COLO668 (cell line): ENCODE data around the gene LARGE1.

Experiments
- DNase-seq: peaks from one replicate; lab custom pipeline; 2025; ENCODE audit not compliant: unreplicated experiment; lab: John Stamatoyannopoulos, UW

Gene LARGE1

GRCh38 chr22:33781411-33781810, 138.9 kb downstream of the LARGE1 start:
- DNase-seq: no peak

GRCh38 chr22:33780531-33781136, 139.6 kb downstream of the LARGE1 start:
- DNase-seq: peak; percentile 28

GRCh38 chr22:33779243-33779642, 141.0 kb downstream of the LARGE1 start:
- DNase-seq: peak; percentile 11

- no peak for DNase-seq
Observed at GRCh38 chr22:33776491-33776890, 143.8 kb downstream of the LARGE1 start.

- DNase-seq: no peak
Observed at GRCh38 chr22:33774781-33775180, 145.5 kb downstream of the LARGE1 start.

GRCh38 chr22:33772745-33773144, 147.5 kb downstream of the LARGE1 start:
- DNase-seq: no peak

GRCh38 chr22:33771136-33771535, 149.1 kb downstream of the LARGE1 start:
- DNase-seq: no peak

- no peak for DNase-seq
Observed at GRCh38 chr22:33770723-33771122, 149.6 kb downstream of the LARGE1 start.

- DNase-seq: no peak
Observed at GRCh38 chr22:33766091-33766490, 154.2 kb downstream of the LARGE1 start.

- DNase-seq: no peak
Observed at GRCh38 chr22:33758961-33759360, 161.3 kb downstream of the LARGE1 start.

GRCh38 chr22:33757802-33758483, 162.3 kb downstream of the LARGE1 start:
- peak; percentile 34 for DNase-seq

- peak; percentile 34 for DNase-seq
Observed at GRCh38 chr22:33757041-33757801, 163.1 kb downstream of the LARGE1 start.

- no peak for DNase-seq
Observed at GRCh38 chr22:33756508-33756949, 163.7 kb downstream of the LARGE1 start.

- no peak for DNase-seq
Observed at GRCh38 chr22:33748714-33749113, 171.6 kb downstream of the LARGE1 start.

GRCh38 chr22:33747576-33748180, 172.6 kb downstream of the LARGE1 start:
- DNase-seq: peak; percentile 89

GRCh38 chr22:33747029-33747428, 173.2 kb downstream of the LARGE1 start:
- DNase-seq: no peak

- DNase-seq: no peak
Observed at GRCh38 chr22:33746501-33746928, 173.8 kb downstream of the LARGE1 start.

GRCh38 chr22:33745501-33745900, 174.8 kb downstream of the LARGE1 start:
- DNase-seq: no peak

- DNase-seq: no peak
Observed at GRCh38 chr22:33743756-33744155, 176.5 kb downstream of the LARGE1 start.

- DNase-seq: no peak
Observed at GRCh38 chr22:33741025-33741424, 179.3 kb downstream of the LARGE1 start.

GRCh38 chr22:33739516-33739915, 180.8 kb downstream of the LARGE1 start:
- DNase-seq: no peak

GRCh38 chr22:33737662-33738061, 182.6 kb downstream of the LARGE1 start:
- DNase-seq: no peak
